ENCODE measurements around the gene CTIF. TPM values are rescaled to one million over a fixed set of nuclear protein-coding genes. Genes with fewer than 3 reads are reported as not detected.

CTIF gene
- total RNA-seq, 1 donor from 2014 or later: 137 TPM

GRCh38 chr18:48580066-48580465 lies 41.2 kb downstream of the CTIF start:
- Mint-ChIP-seq H3K36me3 (ENCODE audit: unreplicated experiment) (peaks cover 9% of the 10 kb centered on the region), H3K9me3 (ENCODE audit: unreplicated experiment) (peaks cover 3% of the 10 kb centered on the region), H3K4me3 (ENCODE audit: unreplicated experiment) (no peak overlapping the region), H3K27me3 (ENCODE audit: unreplicated experiment) (no peaks in the 10 kb centered on the region), H3K4me1 (ENCODE audit: low read depth, unreplicated experiment) (peaks cover 38% of the 10 kb centered on the region), H3K27ac (ENCODE audit: unreplicated experiment) (no peak overlapping the region)
- TF ChIP-seq, protein P1, sequence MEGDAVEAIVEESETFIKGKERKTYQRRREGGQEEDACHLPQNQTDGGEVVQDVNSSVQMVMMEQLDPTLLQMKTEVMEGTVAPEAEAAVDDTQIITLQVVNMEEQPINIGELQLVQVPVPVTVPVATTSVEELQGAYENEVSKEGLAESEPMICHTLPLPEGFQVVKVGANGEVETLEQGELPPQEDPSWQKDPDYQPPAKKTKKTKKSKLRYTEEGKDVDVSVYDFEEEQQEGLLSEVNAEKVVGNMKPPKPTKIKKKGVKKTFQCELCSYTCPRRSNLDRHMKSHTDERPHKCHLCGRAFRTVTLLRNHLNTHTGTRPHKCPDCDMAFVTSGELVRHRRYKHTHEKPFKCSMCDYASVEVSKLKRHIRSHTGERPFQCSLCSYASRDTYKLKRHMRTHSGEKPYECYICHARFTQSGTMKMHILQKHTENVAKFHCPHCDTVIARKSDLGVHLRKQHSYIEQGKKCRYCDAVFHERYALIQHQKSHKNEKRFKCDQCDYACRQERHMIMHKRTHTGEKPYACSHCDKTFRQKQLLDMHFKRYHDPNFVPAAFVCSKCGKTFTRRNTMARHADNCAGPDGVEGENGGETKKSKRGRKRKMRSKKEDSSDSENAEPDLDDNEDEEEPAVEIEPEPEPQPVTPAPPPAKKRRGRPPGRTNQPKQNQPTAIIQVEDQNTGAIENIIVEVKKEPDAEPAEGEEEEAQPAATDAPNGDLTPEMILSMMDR (IDR thresholded peaks at IDR 0.05; ENCODE audit: partially characterized antibody, unreplicated experiment): no peak
- DNase-seq: no peak

GRCh38 chr18:48580782-48581181 lies 42.0 kb downstream of the CTIF start:
- Mint-ChIP-seq H3K4me1 (ENCODE audit: low read depth, unreplicated experiment) (peaks cover 38% of the 10 kb centered on the region), H3K4me3 (ENCODE audit: unreplicated experiment) (no peak overlapping the region), H3K9me3 (ENCODE audit: unreplicated experiment) (peaks cover 3% of the 10 kb centered on the region), H3K27ac (ENCODE audit: unreplicated experiment) (peak overlapping the region; percentile 11), H3K36me3 (ENCODE audit: unreplicated experiment) (peaks cover 9% of the 10 kb centered on the region), H3K27me3 (ENCODE audit: unreplicated experiment) (no peaks in the 10 kb centered on the region)
- no peak for DNase-seq
- TF ChIP-seq, protein P1 (IDR thresholded peaks at IDR 0.05; ENCODE audit: partially characterized antibody, unreplicated experiment): no peak

GRCh38 chr18:48581206-48581605 lies 42.4 kb downstream of the CTIF start:
- Mint-ChIP-seq H3K27me3 (ENCODE audit: unreplicated experiment) (no peaks in the 10 kb centered on the region), H3K36me3 (ENCODE audit: unreplicated experiment) (peaks cover 9% of the 10 kb centered on the region), H3K9me3 (ENCODE audit: unreplicated experiment) (peaks cover 3% of the 10 kb centered on the region), H3K4me1 (ENCODE audit: low read depth, unreplicated experiment) (peaks cover 38% of the 10 kb centered on the region), H3K4me3 (ENCODE audit: unreplicated experiment) (peak overlapping the region; percentile 43), H3K27ac (ENCODE audit: unreplicated experiment) (peak overlapping the region; percentile 11)
- TF ChIP-seq, protein P1 (IDR thresholded peaks at IDR 0.05; ENCODE audit: partially characterized antibody, unreplicated experiment): no peak
- no peak for DNase-seq

GRCh38 chr18:48581941-48582340 lies 43.1 kb downstream of the CTIF start:
- peaks cover 3% of the 10 kb centered on the region for H3K9me3 Mint-ChIP-seq (ENCODE audit: unreplicated experiment)
- H3K27ac Mint-ChIP-seq (ENCODE audit: unreplicated experiment): no peak overlapping the region
- H3K36me3 Mint-ChIP-seq (ENCODE audit: unreplicated experiment): peaks cover 9% of the 10 kb centered on the region
- H3K4me1 Mint-ChIP-seq (ENCODE audit: low read depth, unreplicated experiment): peaks cover 38% of the 10 kb centered on the region
- H3K27me3 Mint-ChIP-seq (ENCODE audit: unreplicated experiment): no peaks in the 10 kb centered on the region
- no peak overlapping the region for H3K4me3 Mint-ChIP-seq (ENCODE audit: unreplicated experiment)
- TF ChIP-seq, protein P1 (IDR thresholded peaks at IDR 0.05; ENCODE audit: partially characterized antibody, unreplicated experiment): no peak
- no peak for DNase-seq

DNA sequence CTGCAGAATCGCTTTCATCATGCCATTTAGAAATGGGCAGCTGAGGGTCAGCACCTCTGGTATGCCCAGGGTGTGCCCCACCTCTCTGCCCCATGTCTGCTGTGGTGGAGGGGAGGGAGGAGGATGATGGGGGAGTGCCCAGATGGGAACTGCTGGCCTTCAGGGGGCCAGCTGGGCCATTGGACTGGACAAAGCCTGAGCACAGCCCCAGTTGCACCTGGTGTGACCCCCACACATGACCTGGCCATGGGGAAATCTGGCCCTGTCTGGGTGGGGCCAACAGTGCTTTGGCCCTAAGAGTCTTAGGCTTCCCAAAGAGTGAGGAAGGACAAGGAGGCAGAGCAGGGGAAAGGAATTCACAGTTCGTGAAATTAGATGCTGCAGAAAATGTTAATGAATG lies 44.1 kb downstream of the CTIF start:
- DNase-seq: no peak
- Mint-ChIP-seq H3K36me3 (ENCODE audit: unreplicated experiment) (peaks cover 5% of the 10 kb centered on the region), H3K27me3 (ENCODE audit: unreplicated experiment) (no peaks in the 10 kb centered on the region), H3K9me3 (ENCODE audit: unreplicated experiment) (peaks cover 3% of the 10 kb centered on the region), H3K27ac (ENCODE audit: unreplicated experiment) (no peak overlapping the region), H3K4me1 (ENCODE audit: low read depth, unreplicated experiment) (peaks cover 38% of the 10 kb centered on the region), H3K4me3 (ENCODE audit: unreplicated experiment) (no peak overlapping the region)
- TF ChIP-seq, protein P1 (IDR thresholded peaks at IDR 0.05; ENCODE audit: partially characterized antibody, unreplicated experiment): no peak
